ENCODE measurements around the gene CLSTN3. TPM values are rescaled to one million over a fixed set of nuclear protein-coding genes. Genes with fewer than 3 reads are reported as not detected.

Gene CLSTN3
- total RNA-seq, 4 donors from 2014 or later, result 22.1 to 41.1 (median 31.7) TPM

DNA sequence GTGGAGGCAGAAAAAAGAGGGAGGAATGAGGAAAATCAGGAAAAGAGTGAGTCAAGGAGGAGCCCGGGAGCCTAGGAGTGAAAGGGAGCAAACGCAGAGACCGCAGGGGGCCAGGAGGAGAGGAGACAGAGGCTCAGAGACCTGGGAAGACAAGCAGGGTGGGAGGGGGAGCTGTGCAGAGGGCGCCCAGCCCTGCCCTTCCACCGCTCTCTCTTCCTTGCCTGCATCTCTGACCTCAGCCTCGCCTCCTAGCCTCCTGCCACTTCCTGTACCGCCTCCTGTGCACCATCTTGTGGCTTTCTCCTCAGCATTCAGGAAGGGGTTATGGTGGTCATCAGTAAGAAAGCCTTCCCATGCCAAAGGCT is 1.3 kb downstream of the CLSTN3 start:
- intact Hi-C loops (cut with DNase I; ENCODE audit: low total_unique reads), result no loop called here
- no peak for TF ChIP-seq POLR2A (IDR thresholded peaks at IDR 0.05)
- H3K4me3 ChIP-seq (ENCODE audit: low read depth, poor library complexity, severe bottlenecking), result no peak overlapping the region
- 51 to 63% methylated on average over 7 of the region's 7 CpGs for WGBS, 2 donors
- DNase-seq (ENCODE audit: low spot score in 2 of 2), result no peak

DNA sequence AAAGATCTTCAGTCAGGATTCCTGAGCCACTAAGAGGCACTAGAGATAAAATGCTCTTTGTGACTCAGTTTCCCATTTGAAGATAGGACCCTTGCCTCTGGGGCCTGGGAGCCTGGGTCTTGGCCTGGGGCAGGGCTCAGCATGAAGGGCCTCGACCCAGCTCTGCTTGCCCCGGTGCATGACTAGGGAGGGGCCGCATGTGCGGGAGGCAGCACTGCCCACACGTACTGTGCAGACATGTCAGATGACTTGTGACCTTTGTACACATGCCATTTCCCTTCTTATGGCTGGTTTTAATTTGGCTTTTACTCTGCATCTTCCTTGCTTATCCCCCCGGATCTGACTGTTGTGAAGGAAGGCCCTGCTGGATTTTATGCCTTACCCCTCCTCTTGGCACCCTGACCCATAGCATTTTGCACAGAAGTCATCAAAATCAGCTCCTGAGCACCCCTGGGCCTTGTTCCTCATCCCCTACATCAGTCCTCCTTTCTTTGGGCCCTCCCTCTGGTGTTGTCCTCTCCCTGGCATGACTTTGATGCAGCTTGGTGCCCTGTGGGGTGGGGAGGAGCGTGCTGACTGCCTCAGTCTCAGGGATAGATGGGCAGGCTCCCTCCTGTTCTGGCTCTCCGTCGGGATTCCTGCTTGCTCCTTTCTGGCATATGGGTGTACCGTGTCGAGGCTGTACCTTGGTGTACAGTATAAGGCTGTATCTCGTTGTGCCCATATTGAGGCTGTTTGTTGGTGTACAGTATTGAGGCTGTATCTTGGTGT is 4.4 kb downstream of the CLSTN3 start:
- H3K4me3 ChIP-seq (ENCODE audit: low read depth, poor library complexity, severe bottlenecking), result no peak overlapping the region
- intact Hi-C loops (cut with DNase I; ENCODE audit: low total_unique reads), result no loop called here
- no peak for DNase-seq (ENCODE audit: low spot score in 2 of 2)
- TF ChIP-seq, protein P1, sequence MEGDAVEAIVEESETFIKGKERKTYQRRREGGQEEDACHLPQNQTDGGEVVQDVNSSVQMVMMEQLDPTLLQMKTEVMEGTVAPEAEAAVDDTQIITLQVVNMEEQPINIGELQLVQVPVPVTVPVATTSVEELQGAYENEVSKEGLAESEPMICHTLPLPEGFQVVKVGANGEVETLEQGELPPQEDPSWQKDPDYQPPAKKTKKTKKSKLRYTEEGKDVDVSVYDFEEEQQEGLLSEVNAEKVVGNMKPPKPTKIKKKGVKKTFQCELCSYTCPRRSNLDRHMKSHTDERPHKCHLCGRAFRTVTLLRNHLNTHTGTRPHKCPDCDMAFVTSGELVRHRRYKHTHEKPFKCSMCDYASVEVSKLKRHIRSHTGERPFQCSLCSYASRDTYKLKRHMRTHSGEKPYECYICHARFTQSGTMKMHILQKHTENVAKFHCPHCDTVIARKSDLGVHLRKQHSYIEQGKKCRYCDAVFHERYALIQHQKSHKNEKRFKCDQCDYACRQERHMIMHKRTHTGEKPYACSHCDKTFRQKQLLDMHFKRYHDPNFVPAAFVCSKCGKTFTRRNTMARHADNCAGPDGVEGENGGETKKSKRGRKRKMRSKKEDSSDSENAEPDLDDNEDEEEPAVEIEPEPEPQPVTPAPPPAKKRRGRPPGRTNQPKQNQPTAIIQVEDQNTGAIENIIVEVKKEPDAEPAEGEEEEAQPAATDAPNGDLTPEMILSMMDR (IDR thresholded peaks at IDR 0.05), result no peak
- TF ChIP-seq POLR2A (IDR thresholded peaks at IDR 0.05), result no peak
- WGBS, 2 donors, result 81 to 82% methylated on average over 12 of the region's 12 CpGs

DNA sequence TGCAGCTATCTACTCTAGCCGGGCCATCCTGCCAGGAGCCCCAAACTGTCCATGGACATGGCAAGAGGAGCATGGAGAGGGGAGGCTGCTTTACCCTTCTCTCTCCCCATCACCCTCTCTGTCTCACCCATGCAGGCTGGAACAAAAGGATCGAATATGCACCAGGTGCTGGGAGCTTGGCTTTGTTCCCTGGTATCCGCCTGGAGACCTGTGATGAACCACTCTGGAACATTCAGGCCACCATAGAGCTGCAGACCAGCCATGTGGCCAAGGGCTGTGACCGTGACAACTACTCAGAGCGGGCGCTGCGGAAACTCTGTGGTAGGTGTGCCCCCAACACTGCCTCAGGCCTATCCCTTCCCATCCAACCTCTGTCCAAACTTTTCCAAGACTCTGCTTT is 5.9 kb downstream of the CLSTN3 start:
- no peak overlapping the region for H3K4me3 ChIP-seq (ENCODE audit: low read depth, poor library complexity, severe bottlenecking)
- TF ChIP-seq, protein P1 (IDR thresholded peaks at IDR 0.05), result no peak
- no peak for TF ChIP-seq POLR2A (IDR thresholded peaks at IDR 0.05)
- DNase-seq (ENCODE audit: low spot score in 2 of 2), result no peak
- intact Hi-C loops (cut with DNase I; ENCODE audit: low total_unique reads), result no loop called here
- 91 to 92% methylated on average over 7 of the region's 7 CpGs for WGBS, 2 donors

DNA sequence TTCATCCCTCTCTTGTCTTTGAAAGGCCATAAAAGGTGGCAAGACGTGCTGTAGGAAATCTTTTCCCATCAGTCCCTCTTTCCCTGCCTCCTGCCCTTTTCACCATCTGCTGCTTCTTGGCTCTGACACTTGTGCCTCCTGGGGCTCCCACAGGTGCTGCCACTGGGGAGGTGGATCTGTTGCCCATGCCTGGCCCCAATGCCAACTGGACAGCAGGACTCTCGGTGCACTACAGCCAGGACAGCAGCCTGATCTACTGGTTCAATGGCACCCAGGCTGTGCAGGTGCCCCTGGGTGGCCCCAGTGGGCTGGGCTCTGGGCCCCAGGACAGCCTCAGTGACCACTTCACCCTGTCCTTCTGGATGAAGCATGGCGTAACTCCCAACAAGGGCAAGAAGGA is 6.5 kb downstream of the CLSTN3 start:
- H3K4me3 ChIP-seq (ENCODE audit: low read depth, poor library complexity, severe bottlenecking), result no peak overlapping the region
- intact Hi-C loops (cut with DNase I; ENCODE audit: low total_unique reads), result no loop called here
- 91 to 97% methylated on average over 3 of the region's 3 CpGs for WGBS, 2 donors
- no peak for DNase-seq (ENCODE audit: low spot score in 2 of 2)
- TF ChIP-seq, protein P1 (IDR thresholded peaks at IDR 0.05), result no peak
- TF ChIP-seq POLR2A (IDR thresholded peaks at IDR 0.05), result no peak

DNA sequence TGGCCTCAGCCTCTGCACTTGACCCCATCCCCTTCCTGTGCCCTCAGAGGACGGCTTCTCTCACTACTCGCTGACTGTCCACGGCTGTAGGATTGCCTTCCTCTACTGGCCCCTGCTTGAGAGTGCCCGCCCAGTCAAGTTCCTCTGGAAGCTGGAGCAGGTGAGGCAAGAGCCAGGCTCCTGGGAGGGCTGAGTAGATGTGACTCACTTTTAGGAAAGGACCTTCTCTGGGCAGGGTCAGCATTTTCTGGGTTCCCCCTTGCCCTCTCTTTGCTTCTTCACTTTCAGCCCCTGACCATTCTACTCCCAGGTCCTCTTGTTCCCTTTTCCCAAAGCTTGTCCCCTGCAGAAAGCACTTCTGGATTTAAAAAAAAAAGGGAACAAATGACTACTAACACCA is 7.7 kb downstream of the CLSTN3 start:
- WGBS, 2 donors, result 72 to 75% methylated on average over 4 of the region's 4 CpGs
- H3K4me3 ChIP-seq (ENCODE audit: low read depth, poor library complexity, severe bottlenecking), result no peak overlapping the region
- no peak for TF ChIP-seq POLR2A (IDR thresholded peaks at IDR 0.05)
- TF ChIP-seq, protein P1 (IDR thresholded peaks at IDR 0.05), result no peak
- intact Hi-C loops (cut with DNase I; ENCODE audit: low total_unique reads), result no loop called here
- no peak for DNase-seq (ENCODE audit: low spot score in 2 of 2)

DNA sequence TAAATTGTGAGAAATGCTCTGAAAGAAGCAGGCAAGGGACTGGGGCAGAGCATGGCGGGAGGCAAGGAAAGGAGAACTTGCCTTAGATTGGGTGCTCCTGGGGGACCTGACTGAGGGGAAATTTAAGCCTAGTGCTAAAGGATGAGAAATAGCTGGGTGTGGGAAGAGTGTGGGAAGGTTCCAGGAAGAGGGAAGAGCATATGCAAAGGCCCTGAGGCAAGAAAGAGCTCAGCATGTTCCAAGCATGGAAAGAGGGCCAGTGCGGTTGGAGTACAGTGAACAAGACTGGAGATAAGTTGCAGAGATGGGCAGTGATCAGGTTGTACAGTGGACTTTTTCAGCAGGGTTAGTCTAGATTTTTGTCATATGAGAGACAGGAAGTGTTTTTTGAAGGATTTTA is 9.0 kb downstream of the CLSTN3 start:
- H3K4me3 ChIP-seq (ENCODE audit: low read depth, poor library complexity, severe bottlenecking), result no peak overlapping the region
- intact Hi-C loops (cut with DNase I; ENCODE audit: low total_unique reads), result no loop called here
- WGBS, 2 donors, result 83 to 88% methylated on average over 2 of the region's 2 CpGs
- TF ChIP-seq POLR2A (IDR thresholded peaks at IDR 0.05), result no peak
- TF ChIP-seq, protein P1 (IDR thresholded peaks at IDR 0.05), result no peak
- DNase-seq (ENCODE audit: low spot score in 2 of 2), result no peak
